Keratinocyte (primary cell): ENCODE data around the gene ACTR3C. TPM values are rescaled to one million over a fixed set of nuclear protein-coding genes. Genes with fewer than 3 reads are reported as not detected.
"Not testable (repeated sequence)": the region's sequence is repeated elsewhere in the genome, so short reads cannot be mapped to it uniquely, and the experiment has no call there.

Source experiments
- DNase-seq: peaks from one replicate; pipeline ENCODE4 v3.0.0-alpha.2; 2011; ENCODE audit warnings: low read depth, missing footprints, low spot score
- FAIRE-seq: peaks from 2 replicates; lab custom pipeline; 2011; peaks lifted over from hg19 to GRCh38; lab: Jason Lieb, UNC
- H2AFZ ChIP-seq: 2 replicates; pipeline ENCODE4 v1.6.0; 2012; ENCODE audit warnings: low read length, control low read depth, inconsistent platforms; ENCODE audit not compliant: control insufficient read depth
- H3K27ac ChIP-seq: 2 replicates; pipeline ENCODE4 v1.5.1; 2011; ENCODE audit warnings: low read length; ENCODE audit not compliant: control insufficient read depth, insufficient read depth
- H3K27me3 ChIP-seq: 3 replicates; pipeline ENCODE4 v1.6.0; 2011; ENCODE audit warnings: low read length; ENCODE audit not compliant: control insufficient read depth, insufficient read depth; ENCODE audit errors: extremely low read depth
- H3K36me3 ChIP-seq, 2 experiments: 2 replicates in 1 of 2; 3 replicates in 1 of 2; pipeline ENCODE4 v1.5.1; 2011; ENCODE audit warnings: low read length in 2 of 2, mild to moderate bottlenecking in 1 of 2; ENCODE audit not compliant: control insufficient read depth in 2 of 2, insufficient read depth in 2 of 2; ENCODE audit errors: extremely low read depth in 1 of 2
- H3K4me1 ChIP-seq: 3 replicates; pipeline ENCODE4 v1.5.1; 2011; ENCODE audit warnings: low read length; ENCODE audit not compliant: control insufficient read depth, insufficient read depth; ENCODE audit errors: extremely low read depth
- H3K4me2 ChIP-seq: 3 replicates; pipeline ENCODE4 v1.6.0; 2011; ENCODE audit warnings: low read depth, low read length; ENCODE audit not compliant: control insufficient read depth, insufficient read depth; ENCODE audit errors: extremely low read depth
- H3K4me3 ChIP-seq, 3 experiments: fragments of 200-600 bp in 1 of 3; sonication (generic) in 1 of 3; 2 replicates in 2 of 3; 3 replicates in 1 of 3; pipeline ENCODE4 v1.5.1; 2011 to 2016; ENCODE audit warnings: low read length in 3 of 3, mild to moderate bottlenecking in 3 of 3, control low read depth in 2 of 3, inconsistent platforms in 1 of 3, low read depth in 1 of 3, mixed read lengths in 1 of 3, mixed run types in 1 of 3, moderate library complexity in 1 of 3; ENCODE audit not compliant: control insufficient read depth in 2 of 3, insufficient read depth in 2 of 3; ENCODE audit errors: extremely low read depth in 1 of 3
- H3K79me2 ChIP-seq: 2 replicates; pipeline ENCODE4 v1.6.0; 2012; ENCODE audit warnings: low read length; ENCODE audit not compliant: control insufficient read depth, insufficient read depth
- H3K9ac ChIP-seq: 3 replicates; pipeline ENCODE4 v1.6.0; 2011; ENCODE audit warnings: low read length; ENCODE audit not compliant: control insufficient read depth, insufficient read depth; ENCODE audit errors: extremely low read depth
- H3K9me1 ChIP-seq: 3 replicates; pipeline ENCODE4 v1.6.0; 2011; ENCODE audit warnings: low read length; ENCODE audit not compliant: control insufficient read depth, insufficient read depth; ENCODE audit errors: extremely low read depth
- H3K9me3 ChIP-seq: 2 replicates; pipeline ENCODE4 v1.5.1; 2012; ENCODE audit warnings: low read depth, low read length; ENCODE audit not compliant: control insufficient read depth
- H4K20me1 ChIP-seq: 3 replicates; pipeline ENCODE4 v1.6.0; 2011; ENCODE audit warnings: low read length; ENCODE audit not compliant: control insufficient read depth, insufficient read depth; ENCODE audit errors: extremely low read depth
- dilution Hi-C: fragments of 300-500 bp; cut with MboI; formaldehyde crosslinking; loops from one replicate; pipeline ENCODE4 v1.7.0; 2020; ENCODE audit warnings: low sequenced_read_pairs; ENCODE audit not compliant: extremely low pct_ligation_motif_present
- polyA plus RNA-seq, 5 experiments: library from polyadenylated mRNA; depleted of rRNA in 3 of 5; stranded (reverse) in 3 of 5; stranded (forward) in 1 of 5; unstranded in 1 of 5; fragments of >200 nt; gene quantifications; 1 replicate in 1 of 5; 2 replicates in 3 of 5; 3 replicates in 1 of 5; pipeline versions ENCODE4 v1.2.1 to v1.2.3, GENCODE V29; 2011 to 2012; ENCODE audit warnings: missing spikeins in 2 of 5, low read depth in 1 of 5, low replicate concordance in 1 of 5

Gene ACTR3C
- polyA plus RNA-seq, 1 donor (not counting 4 experiments of a cell fraction or from before 2014, with no cell fraction given) = 1.3 TPM

DNA sequence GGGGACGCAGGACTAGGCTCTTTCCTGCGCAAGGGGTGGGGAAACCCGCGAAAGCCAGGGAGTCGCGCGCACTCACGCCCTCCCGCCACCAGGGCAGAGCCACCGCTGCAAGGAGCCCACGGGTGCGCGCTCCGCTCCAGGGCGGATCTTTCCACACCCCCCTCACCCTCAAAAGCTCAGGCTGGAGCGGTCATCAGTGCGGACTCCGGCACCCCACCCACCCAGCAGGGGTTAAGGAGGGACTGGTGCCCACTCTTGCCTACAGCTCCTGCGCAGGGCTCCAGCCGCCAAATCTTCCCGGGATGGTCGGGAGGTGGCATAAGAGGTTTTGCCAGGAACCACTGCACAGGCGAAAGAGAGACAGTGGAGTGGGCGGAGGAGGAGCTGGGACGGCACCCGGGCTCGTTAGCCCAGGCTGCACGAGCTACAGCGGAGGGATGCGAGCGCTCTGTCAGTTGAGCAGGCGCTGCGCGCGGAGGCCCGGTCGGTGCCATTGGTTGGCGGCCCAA, 102.6 kb downstream of the ACTR3C start:
- H3K36me3 ChIP-seq, H3K9ac ChIP-seq, H3K4me2 ChIP-seq, DNase-seq, H3K9me1 ChIP-seq, H2AFZ ChIP-seq, H3K4me1 ChIP-seq, H3K27me3 ChIP-seq, H3K4me3 ChIP-seq, FAIRE-seq, H3K9me3 ChIP-seq, H3K79me2 ChIP-seq, H3K27ac ChIP-seq, dilution Hi-C loops, H4K20me1 ChIP-seq: not testable (repeated sequence)

DNA sequence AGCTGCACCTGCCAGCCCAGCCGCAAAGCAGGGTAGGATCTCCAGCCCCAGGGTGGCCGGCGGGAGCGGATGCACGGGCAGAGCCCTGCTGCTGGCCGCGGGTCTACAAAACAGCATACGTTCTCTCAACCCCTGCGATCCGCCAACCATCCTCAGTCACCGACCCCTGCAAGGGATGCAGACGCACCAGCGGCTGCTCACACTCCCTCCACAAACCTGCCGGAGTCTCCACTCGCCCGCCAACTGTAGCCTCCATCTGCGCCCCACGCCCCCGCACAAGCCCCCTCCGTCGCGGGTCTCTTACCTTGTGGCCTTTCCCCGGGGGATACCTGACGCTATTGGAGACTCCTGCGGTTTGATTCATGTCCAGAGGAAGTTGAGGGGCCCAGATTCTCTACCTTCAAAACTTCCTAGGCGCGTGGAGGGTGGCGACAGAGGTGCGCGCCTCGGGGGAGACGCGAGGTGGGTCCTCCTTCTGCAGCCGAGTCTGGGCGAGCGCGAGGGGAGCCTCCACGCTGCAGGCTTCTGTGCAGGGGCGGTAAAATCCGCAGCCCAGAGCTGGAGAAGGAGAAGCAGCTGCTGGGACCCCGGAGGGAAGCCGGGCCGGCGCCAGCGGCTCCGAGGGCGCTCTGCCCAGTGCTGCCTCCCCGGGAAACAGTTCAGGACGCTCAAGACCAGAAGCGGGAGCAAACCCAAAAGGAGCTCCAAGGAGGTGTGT, 103.2 kb downstream of the ACTR3C start:
- H3K4me1 ChIP-seq, H3K9ac ChIP-seq, H3K36me3 ChIP-seq, H2AFZ ChIP-seq, H3K27ac ChIP-seq, H3K4me3 ChIP-seq, FAIRE-seq, H3K9me1 ChIP-seq, H4K20me1 ChIP-seq, dilution Hi-C loops, DNase-seq, H3K79me2 ChIP-seq, H3K9me3 ChIP-seq, H3K27me3 ChIP-seq, H3K4me2 ChIP-seq: not testable (repeated sequence)

DNA sequence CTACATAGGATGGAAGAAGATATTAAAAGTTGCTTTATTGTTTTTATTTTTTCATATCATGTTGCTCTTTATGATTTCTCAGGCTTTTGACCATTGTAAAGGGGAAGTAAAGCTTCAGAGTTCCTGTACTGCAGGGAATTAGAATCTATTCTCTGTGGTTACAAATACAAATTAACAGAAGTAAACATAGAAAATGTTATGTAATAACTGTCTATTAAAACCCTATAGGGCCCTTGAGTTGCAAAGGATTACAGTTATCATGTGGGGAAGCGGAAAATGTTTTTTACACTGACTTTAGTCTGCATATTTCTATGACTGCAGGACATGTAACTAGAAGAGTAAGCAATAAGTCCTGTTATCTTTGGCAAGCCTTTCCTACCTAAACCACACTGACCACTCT, 116.5 kb downstream of the ACTR3C start:
- FAIRE-seq, H2AFZ ChIP-seq, H3K9me3 ChIP-seq, H3K4me2 ChIP-seq, H3K4me1 ChIP-seq, H3K9ac ChIP-seq, H3K9me1 ChIP-seq, H3K27me3 ChIP-seq, H3K27ac ChIP-seq, dilution Hi-C loops, H4K20me1 ChIP-seq, H3K4me3 ChIP-seq, H3K36me3 ChIP-seq, DNase-seq, H3K79me2 ChIP-seq: not testable (repeated sequence)

DNA sequence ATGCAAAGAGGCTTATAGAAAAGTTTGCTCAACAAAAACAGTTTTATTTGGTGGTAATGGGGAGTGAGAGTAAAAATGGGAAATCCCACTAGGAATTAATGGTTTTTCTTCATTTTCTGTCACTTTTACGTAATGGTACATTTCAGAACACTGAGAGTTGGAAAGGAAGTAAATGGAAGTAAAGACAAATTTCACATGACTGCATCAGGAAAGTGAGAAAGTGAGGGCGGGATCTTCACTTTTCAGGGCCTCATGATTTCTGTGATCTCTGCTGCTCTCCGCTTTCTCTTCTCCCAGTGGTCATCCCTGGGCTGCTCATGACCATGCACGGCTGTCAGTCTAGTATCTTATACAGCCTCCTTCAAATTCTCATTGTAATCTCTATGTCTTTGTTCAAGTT, 117.5 kb downstream of the ACTR3C start:
- H4K20me1 ChIP-seq, H3K9ac ChIP-seq, H3K9me1 ChIP-seq, H3K79me2 ChIP-seq, DNase-seq, H3K27ac ChIP-seq, H3K4me2 ChIP-seq, H3K4me3 ChIP-seq, FAIRE-seq, H3K9me3 ChIP-seq, H3K36me3 ChIP-seq, H3K4me1 ChIP-seq, H3K27me3 ChIP-seq, H2AFZ ChIP-seq, dilution Hi-C loops: not testable (repeated sequence)

DNA sequence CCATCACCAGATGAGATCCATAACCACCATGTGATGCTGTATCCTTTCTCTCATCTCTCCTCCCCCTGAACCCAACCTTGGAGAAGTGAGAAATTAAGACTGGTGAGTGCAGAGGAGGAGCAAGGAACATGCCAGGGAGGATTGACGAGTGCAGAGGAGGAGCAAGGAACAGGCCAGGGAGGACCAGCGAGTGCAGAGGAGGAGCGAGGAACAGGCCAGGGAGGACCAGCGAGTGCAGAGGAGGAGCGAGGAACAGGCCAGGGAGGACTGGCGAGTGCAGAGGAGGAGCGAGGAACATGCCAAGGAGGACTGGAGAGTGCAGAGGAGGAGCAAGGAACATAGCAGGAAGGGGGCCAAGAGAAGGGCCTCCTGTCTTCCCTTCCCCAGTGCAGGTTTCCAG, 118.8 kb downstream of the ACTR3C start:
- H3K36me3 ChIP-seq, H3K4me1 ChIP-seq, dilution Hi-C loops, H3K9me1 ChIP-seq, H3K4me2 ChIP-seq, H3K4me3 ChIP-seq, FAIRE-seq, H3K9me3 ChIP-seq, H3K27ac ChIP-seq, H3K27me3 ChIP-seq, DNase-seq, H3K79me2 ChIP-seq, H3K9ac ChIP-seq, H4K20me1 ChIP-seq, H2AFZ ChIP-seq: not testable (repeated sequence)
